ENCODE measurements around the gene CELA3A. TPM values are rescaled to one million over a fixed set of nuclear protein-coding genes. Genes with fewer than 3 reads are reported as not detected.

The CELA3A gene
- total and polyA plus RNA-seq, 2 of the 8 experiments (the other 6 are each of a cell fraction or from before 2014, with no cell fraction given): not detected

DNA sequence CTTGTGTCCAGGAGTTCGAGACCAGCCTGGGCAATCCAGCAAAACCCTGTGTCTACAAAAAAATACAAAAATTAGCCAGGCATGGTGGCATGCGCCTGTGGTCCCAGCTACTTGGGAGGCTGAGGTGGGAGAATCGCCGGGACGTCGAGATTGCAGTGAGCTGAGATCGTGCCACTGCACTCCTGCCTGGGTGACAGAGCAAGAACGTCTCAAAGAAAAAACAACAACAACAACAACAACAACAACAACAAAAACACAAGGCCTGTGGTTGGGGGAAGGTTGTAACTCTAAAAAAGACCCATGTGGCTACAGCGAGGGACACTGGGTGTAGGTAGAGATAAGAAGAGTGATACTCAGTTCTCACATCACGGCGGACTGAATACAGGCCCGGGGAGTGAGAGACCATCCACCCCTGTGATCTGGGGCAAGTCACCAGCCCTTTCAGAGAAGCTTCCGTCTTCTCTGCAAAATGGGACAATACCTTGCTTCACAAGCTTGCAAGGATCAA is 50.2 kb downstream of the CELA3A start:
- Histone ChIP-seq H2BK15ac (ENCODE audit: low read length) (no peak overlapping the region), H3K79me2 (ENCODE audit: control insufficient read depth in 1 of 2, insufficient read depth in 2 of 2, low read length in 2 of 2) (peaks cover 25 to 31% of the 10 kb centered on the region in 2 experiments), H3K4ac (replicated peaks; ENCODE audit: insufficient read length, low read depth, low read length) (no peak overlapping the region), H3K4me1 (replicated peaks in 1 of 4; ENCODE audit: control insufficient read depth in 3 of 4, insufficient read depth in 4 of 4, low read length in 3 of 4) (peaks cover 0 to 3% (median 2%) of the 10 kb centered on the region in 4 experiments; a peak in 4 of 7 replicates), H3K18ac (ENCODE audit: extremely low read depth, low read length) (no peak overlapping the region), H4K5ac (ENCODE audit: insufficient read length, low read depth, low read length) (no peak overlapping the region), H3K27me3 (replicated peaks in 1 of 4; ENCODE audit: control insufficient read depth in 3 of 4, extremely low read depth in 1 of 4, insufficient read depth in 3 of 4, low read length in 3 of 4) (no peaks in the 10 kb centered on the region), H3K79me1 (ENCODE audit: low read depth, low read length) (peaks cover 3% of the 10 kb centered on the region), H3K36me3 (ENCODE audit: control insufficient read depth in 2 of 4, insufficient read depth in 4 of 4, low read length in 3 of 4) (0 out of 8 replicates have a peak, but pooled peaks cover 0 to 2% (median 0%) of the 10 kb centered on the region in 4 experiments), H3K27ac (ENCODE audit: low read depth, low read length) (no peak overlapping the region), H2BK5ac (ENCODE audit: low read depth, low read length) (no peak overlapping the region), H3K9me3 (ENCODE audit: insufficient read depth in 2 of 2, low read depth in 1 of 2, low read length in 1 of 2) (no peaks in the 10 kb centered on the region), H4K91ac (replicated peaks; ENCODE audit: insufficient read length, low read length) (no peak overlapping the region), H2BK12ac (ENCODE audit: low read depth, low read length) (peak overlapping the region; percentile 53; the same call in 1 of the 2 replicates), H3K9ac (replicated peaks in 1 of 4; ENCODE audit: extremely low read depth in 1 of 4, low read depth in 3 of 4, low read length in 3 of 4) (no peak overlapping the region), H2AFZ (ENCODE audit: low read length) (no peak overlapping the region), H2AK5ac (ENCODE audit: low read depth, low read length) (peak overlapping the region; percentile 75; the same call in 1 of the 2 replicates), H3K4me3 (ENCODE audit: extremely low read depth in 1 of 4, insufficient read depth in 2 of 4, low read depth in 3 of 4, low read length in 4 of 4) (no peak overlapping the region), H2BK20ac (ENCODE audit: low read length) (no peak overlapping the region), H3K56ac (replicated peaks; ENCODE audit: insufficient read length, low read depth, low read length) (no peak overlapping the region), H2BK120ac (replicated peaks; ENCODE audit: low read depth, low read length) (no peak overlapping the region), H4K20me1 (replicated peaks in 1 of 2; ENCODE audit: control insufficient read depth in 1 of 2, insufficient read depth in 2 of 2, low read length in 2 of 2) (peaks cover 4% of the 10 kb centered on the region in 2 experiments), H3K23ac (ENCODE audit: insufficient read length) (no peak overlapping the region), H3K23me2 (ENCODE audit: low read depth, low read length) (peaks cover 5% of the 10 kb centered on the region; the same call in 1 of the 2 replicates), H3K4me2 (ENCODE audit: insufficient read depth in 1 of 2, low read depth in 2 of 2, low read length in 2 of 2) (0 out of 4 replicates have a peak overlapping the region, but pooled peaks of 1 of the 2 experiments have one; percentile 93), H3K14ac (ENCODE audit: insufficient read length) (no peak overlapping the region), H4K8ac (ENCODE audit: extremely low read depth, insufficient read depth, low read length) (no peak overlapping the region)
- POLR2A ChIA-PET (ENCODE audit: partially characterized antibody): interaction anchor here (1.3 to 1.9 kb wide), 5 partner anchors 9 to 42 kb away, joined by 3 to 14 read pairs (median 4); no protein-coding TSS in a partner anchor
- CTCF ChIA-PET (ENCODE audit: partially characterized antibody): interaction anchor here (0.6 to 2.0 kb wide), 4 partner anchors 12 to 68 kb away, joined by 3 to 7 read pairs (median 4); no protein-coding TSS in a partner anchor
- FAIRE-seq (no peak), DNase-seq (ENCODE audit: low read depth in 1 of 2, low spot score in 2 of 2) (no peak)
- 91% methylated on average over 13 of the region's 13 CpGs; no CpG with 5 or more reads in 1 of the 2 experiments for WGBS, 2 experiments (ENCODE audit: extremely low coverage in 1 of 2, insufficient coverage in 1 of 2, insufficient read length in 1 of 2, insufficient replicate concordance in 2 of 2, low coverage in 1 of 2, low lambda C conversion rate in 2 of 2, missing lambda C conversion rate in 1 of 2)
- no peak for TF ChIP-seq SIRT6 (IDR thresholded peaks at IDR 0.05; ENCODE audit: low read length)
- no peak for TF ChIP-seq TBP (IDR thresholded peaks at IDR 0.05; ENCODE audit: low read depth, low read length)
- no peak for TF ChIP-seq JUND (IDR thresholded peaks at IDR 0.05; ENCODE audit: low read length)
- no peak for TF ChIP-seq GTF2F1 (IDR thresholded peaks at IDR 0.05; ENCODE audit: borderline replicate concordance, low read depth, low read length)
- TF ChIP-seq SAP30 (IDR thresholded peaks at IDR 0.05; ENCODE audit: insufficient read depth, insufficient replicate concordance, low read length): no peak
- no peak for TF ChIP-seq CBX5 (IDR thresholded peaks at IDR 0.05; ENCODE audit: low read depth, low read length)
- no peak for TF ChIP-seq SUZ12 (IDR thresholded peaks at IDR 0.05; ENCODE audit: low read length)
- no peak for TF ChIP-seq MAFK (IDR thresholded peaks at IDR 0.05; ENCODE audit: low read depth, low read length)
- TF ChIP-seq, protein P1, sequence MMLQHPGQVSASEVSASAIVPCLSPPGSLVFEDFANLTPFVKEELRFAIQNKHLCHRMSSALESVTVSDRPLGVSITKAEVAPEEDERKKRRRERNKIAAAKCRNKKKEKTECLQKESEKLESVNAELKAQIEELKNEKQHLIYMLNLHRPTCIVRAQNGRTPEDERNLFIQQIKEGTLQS (IDR thresholded peaks at IDR 0.05; ENCODE audit: insufficient read depth, low read depth, low read length): no peak
- TF ChIP-seq, protein P2, sequence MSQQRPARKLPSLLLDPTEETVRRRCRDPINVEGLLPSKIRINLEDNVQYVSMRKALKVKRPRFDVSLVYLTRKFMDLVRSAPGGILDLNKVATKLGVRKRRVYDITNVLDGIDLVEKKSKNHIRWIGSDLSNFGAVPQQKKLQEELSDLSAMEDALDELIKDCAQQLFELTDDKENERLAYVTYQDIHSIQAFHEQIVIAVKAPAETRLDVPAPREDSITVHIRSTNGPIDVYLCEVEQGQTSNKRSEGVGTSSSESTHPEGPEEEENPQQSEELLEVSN (IDR thresholded peaks at IDR 0.05): no peak
- no peak for TF ChIP-seq BCL11A (IDR thresholded peaks at IDR 0.05; ENCODE audit: low read depth in 2 of 2, low read length in 2 of 2)
- no peak for TF ChIP-seq KDM4A (IDR thresholded peaks at IDR 0.05; ENCODE audit: low read depth, low read length, severe bottlenecking)
